ENCODE data around the gene HDAC7.

DNA sequence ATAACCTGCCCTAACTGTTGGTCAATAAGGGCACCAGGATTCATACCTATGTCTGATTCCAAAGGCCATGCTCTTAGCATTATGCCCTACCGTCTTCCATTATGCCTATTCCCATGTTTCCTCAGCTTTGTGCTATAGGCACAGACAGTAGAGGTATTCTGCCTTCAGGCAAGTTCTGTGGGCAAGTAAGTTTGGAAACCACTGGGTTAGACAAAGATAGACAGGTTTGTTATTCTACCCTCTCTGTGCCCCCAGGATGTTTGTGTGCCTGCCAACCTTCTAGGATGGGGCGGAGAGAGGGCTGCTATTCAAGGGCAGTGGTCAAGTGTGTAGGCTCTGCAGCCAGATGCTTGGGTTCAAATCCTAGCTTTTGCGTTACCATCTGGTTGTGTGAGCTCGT lies 65.6 kb downstream of the HDAC7 start:
- TF ChIP-seq, protein P1, sequence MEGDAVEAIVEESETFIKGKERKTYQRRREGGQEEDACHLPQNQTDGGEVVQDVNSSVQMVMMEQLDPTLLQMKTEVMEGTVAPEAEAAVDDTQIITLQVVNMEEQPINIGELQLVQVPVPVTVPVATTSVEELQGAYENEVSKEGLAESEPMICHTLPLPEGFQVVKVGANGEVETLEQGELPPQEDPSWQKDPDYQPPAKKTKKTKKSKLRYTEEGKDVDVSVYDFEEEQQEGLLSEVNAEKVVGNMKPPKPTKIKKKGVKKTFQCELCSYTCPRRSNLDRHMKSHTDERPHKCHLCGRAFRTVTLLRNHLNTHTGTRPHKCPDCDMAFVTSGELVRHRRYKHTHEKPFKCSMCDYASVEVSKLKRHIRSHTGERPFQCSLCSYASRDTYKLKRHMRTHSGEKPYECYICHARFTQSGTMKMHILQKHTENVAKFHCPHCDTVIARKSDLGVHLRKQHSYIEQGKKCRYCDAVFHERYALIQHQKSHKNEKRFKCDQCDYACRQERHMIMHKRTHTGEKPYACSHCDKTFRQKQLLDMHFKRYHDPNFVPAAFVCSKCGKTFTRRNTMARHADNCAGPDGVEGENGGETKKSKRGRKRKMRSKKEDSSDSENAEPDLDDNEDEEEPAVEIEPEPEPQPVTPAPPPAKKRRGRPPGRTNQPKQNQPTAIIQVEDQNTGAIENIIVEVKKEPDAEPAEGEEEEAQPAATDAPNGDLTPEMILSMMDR (IDR thresholded peaks at IDR 0.05) = no peak
- TF ChIP-seq ZFX (IDR thresholded peaks at IDR 0.05; ENCODE audit: borderline replicate concordance) = no peak
